Measurements from ENCODE around the gene GRIA3. TPM values are rescaled to one million over a fixed set of nuclear protein-coding genes. Genes with fewer than 3 reads are reported as not detected.
"Not testable (repeated sequence)": the region's sequence is repeated elsewhere in the genome, so short reads cannot be mapped to it uniquely, and the experiment has no call there.

GRIA3 gene
- total RNA-seq, 1 donor from 2014 or later = 1.4 TPM

GRCh38 chrX:123518791-123519190 lies 334.7 kb downstream of the GRIA3 start:
- Mint-ChIP-seq H3K27me3 (ENCODE audit: low read depth) (no peaks in the 10 kb centered on the region), H3K9me3 (peaks cover 23% of the 10 kb centered on the region), H3K36me3 (ENCODE audit: low read depth) (peaks cover 8% of the 10 kb centered on the region)

GRCh38 chrX:123525123-123525725 lies 341.1 kb downstream of the GRIA3 start:
- Mint-ChIP-seq H3K27me3 (ENCODE audit: low read depth) (no peaks in the 10 kb centered on the region), H3K27ac (ENCODE audit: unreplicated experiment) (no peak overlapping the region), H3K4me1 (peaks cover 7% of the 10 kb centered on the region), H3K36me3 (ENCODE audit: low read depth) (peaks cover 5% of the 10 kb centered on the region), H3K4me3 (no peak overlapping the region), H3K9me3 (peaks cover 18% of the 10 kb centered on the region)
- TF ChIP-seq CTCF (conservative IDR thresholded peaks at IDR 0.05) = no peak
- DNase-seq (ENCODE audit: low read depth, low spot score) = no peak

More at GRCh38 chrX:123518791-123519190, 334.7 kb downstream of the GRIA3 start:
- Mint-ChIP-seq H3K4me3 (no peak overlapping the region), H3K27ac (ENCODE audit: unreplicated experiment) (no peak overlapping the region), H3K4me1 (no peaks in the 10 kb centered on the region)
- DNase-seq (ENCODE audit: low read depth, low spot score) = no peak
- no peak for TF ChIP-seq CTCF (conservative IDR thresholded peaks at IDR 0.05)

- H3K27ac Mint-ChIP-seq (ENCODE audit: unreplicated experiment); H3K4me1 Mint-ChIP-seq; H3K4me3 Mint-ChIP-seq; DNase-seq (ENCODE audit: low read depth, low spot score); H3K36me3 Mint-ChIP-seq (ENCODE audit: low read depth); H3K27me3 Mint-ChIP-seq (ENCODE audit: low read depth): not testable (repeated sequence)
- H3K9me3 Mint-ChIP-seq = peaks cover 28% of the 10 kb centered on the region
Measured at GRCh38 chrX:123530726-123531125, 346.6 kb downstream of the GRIA3 start.

Measured in neural crest cell (in vitro differentiated cells).